ENCODE data around the gene KCNIP4.

The KCNIP4 gene

GRCh38 chr4:21457086-21457840 lies 491.3 kb downstream of the KCNIP4 start:
- DNase-seq (ENCODE audit: low read depth in 2 of 2): no peak

GRCh38 chr4:21454831-21455230 lies 493.7 kb downstream of the KCNIP4 start:
- no peak for DNase-seq (ENCODE audit: low read depth in 2 of 2)

DNA sequence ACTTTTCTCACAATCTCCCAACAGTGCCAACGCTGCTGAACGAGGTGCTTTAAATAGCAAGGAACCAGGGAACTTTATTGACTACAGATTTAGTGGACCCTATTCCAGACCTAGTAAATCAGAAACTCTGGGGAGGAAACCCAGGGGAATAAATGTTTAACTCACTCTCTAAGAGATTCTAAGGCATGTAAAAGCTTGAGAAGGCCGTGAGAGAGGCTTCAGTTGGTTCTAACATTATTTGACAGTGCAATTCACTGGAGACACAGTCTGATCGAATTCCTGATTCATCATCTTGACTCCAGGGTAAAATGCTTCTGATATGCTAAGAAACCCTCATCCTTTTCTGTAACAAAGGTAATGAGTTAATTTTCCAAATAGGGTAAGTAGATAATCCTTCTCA lies 494.4 kb downstream of the KCNIP4 start:
- DNase-seq (ENCODE audit: low read depth in 2 of 2): no peak

- DNase-seq (ENCODE audit: low read depth in 2 of 2): no peak
Observed at GRCh38 chr4:21452931-21453330, 495.6 kb downstream of the KCNIP4 start.

- no peak for DNase-seq (ENCODE audit: low read depth in 2 of 2)
Observed at GRCh38 chr4:21451032-21451431, 497.5 kb downstream of the KCNIP4 start.

DNA sequence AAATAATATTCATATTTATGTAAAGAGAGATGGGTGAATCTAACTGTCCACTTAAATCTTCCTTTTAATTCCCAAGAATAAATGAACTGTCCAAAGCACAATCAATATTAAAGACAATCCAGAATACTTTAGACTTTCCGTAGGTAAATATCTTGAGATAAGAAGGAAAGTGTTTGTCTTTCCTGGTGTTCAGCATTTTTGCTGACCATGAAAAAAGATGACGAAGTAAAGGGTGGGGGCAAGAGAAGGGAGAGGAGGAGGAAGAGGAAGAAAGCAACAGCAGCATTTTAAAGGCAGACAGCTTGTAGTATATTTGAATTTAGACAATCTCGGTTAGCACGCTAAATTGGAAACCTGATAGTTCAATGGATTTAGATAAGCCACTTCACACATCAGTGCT lies 498.2 kb downstream of the KCNIP4 start:
- no peak for DNase-seq (ENCODE audit: low read depth in 2 of 2)

- DNase-seq (ENCODE audit: low read depth in 2 of 2): no peak
Observed at GRCh38 chr4:21447301-21448054, 501.1 kb downstream of the KCNIP4 start.

DNA sequence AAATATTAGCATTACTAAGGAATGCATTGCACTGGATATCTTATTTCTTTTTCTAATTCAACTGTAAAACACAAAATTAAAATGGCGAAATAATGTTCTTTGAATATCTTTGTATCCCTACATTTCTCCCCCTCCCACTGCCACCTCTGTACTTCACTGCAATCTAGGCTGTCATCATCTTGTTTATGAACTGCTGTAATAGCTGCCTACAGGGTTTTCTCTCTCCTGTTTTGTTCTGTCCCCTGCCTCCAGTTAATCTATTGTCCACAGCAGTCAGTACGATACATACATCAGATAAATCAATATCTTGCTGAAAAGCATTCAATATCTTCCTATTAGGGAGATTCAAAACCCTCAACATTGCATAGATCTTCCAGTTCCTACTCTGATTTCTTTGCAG lies 528.4 kb downstream of the KCNIP4 start:
- no peak for DNase-seq (ENCODE audit: low read depth in 2 of 2)

DNA sequence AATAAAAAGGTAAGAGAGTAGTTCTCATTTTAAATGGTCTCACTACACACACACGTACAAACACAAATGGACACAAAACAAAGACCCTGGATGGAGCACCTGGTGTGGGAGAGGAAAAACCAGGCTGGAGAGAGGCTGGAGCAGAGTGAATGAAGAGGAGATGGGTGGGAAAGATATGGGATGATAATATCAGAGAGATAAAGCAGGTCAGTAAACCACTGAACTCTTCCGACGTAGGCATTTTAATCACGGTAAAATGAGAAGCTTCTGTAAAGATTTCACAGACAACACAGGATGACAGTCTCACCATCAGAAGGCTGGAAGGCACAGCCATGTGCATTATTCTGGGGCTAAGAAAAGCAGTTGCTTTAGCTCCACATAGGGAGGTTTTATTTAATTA lies 532.8 kb downstream of the KCNIP4 start:
- no peak for DNase-seq (ENCODE audit: low read depth in 2 of 2)

- DNase-seq (ENCODE audit: low read depth in 2 of 2): no peak
Observed at GRCh38 chr4:21413807-21414370, 534.7 kb downstream of the KCNIP4 start.

DNA sequence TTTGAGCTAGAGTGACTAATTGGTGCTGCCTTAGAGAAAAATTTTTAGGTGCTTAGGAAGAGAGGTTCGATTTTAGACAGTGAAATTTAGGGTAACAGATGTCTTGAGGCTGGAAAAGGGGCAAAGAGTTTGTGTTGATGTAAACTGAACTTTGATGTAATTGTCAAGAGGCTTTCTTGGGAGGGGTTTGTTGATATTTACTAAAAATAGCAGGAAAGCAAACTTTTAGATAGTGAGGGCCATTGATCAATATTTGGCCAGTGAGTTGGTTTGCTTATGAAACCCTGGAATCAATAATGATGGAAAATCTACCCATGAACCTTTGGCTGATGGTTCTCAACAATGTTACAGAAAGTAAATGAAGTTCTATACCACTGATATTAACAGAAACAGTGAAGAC lies 537.5 kb downstream of the KCNIP4 start:
- no peak for DNase-seq (ENCODE audit: low read depth in 2 of 2)

DNA sequence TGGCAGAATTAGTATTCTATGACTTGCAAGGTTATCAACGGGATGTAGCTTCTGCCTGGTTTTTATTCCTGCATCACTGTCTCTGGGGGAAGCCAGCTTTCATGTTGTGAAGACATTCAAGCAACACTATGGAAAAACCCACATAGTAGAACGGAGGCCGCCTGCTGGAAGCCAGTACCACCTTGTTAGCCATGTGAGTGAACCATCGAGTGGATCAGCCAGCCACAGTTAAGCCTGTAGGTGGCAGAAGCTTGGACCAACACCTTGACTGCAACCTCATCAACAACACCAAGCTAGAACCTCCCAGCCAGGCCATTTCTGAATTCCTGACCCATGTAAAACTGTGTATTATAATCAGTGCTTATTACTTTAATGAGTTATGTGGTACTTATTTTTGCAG lies 538.2 kb downstream of the KCNIP4 start:
- no peak for DNase-seq (ENCODE audit: low read depth in 2 of 2)

DNA sequence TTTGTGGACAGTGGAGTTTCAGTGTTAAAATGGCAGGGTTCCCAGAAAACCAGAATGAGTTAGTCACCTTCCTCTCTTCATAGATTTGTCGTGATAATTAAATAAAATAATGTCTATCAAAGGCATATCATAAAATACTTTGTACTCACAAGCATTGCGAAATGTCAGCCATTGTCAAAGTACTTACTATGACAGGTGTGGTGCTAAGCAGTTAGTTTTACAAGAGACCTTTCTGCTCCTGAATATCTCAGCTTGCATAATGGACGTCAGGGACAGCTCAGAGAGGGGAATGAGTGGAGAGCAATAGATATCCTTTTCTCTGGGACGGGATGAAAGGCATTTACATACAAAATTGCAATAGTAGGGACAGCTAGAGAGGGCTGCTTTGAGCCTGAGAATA lies 560.9 kb downstream of the KCNIP4 start:
- no peak for DNase-seq (ENCODE audit: low read depth in 2 of 2)

- no peak for DNase-seq (ENCODE audit: low read depth in 2 of 2)
Observed at GRCh38 chr4:21386166-21386780, 562.3 kb downstream of the KCNIP4 start.

- no peak for DNase-seq (ENCODE audit: low read depth in 2 of 2)
Observed at GRCh38 chr4:21385706-21386105, 562.9 kb downstream of the KCNIP4 start.

DNA sequence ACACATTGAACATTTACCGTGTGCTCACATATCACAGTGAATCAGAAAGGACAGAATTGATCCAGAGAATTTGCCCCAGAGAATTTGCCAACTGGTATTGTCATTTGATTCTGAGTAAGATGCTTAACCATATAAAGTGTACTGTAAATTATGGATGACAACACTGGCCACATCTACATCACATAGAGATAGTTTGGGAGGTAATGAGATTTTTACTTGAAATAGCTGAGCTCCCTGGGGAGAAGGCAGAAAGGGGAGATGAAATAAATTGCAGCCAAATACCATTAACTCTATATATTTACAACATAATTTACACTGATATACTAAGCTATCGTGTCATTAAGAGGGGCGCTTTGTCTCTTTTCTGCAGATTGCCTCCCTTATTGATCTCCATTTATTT lies 564.0 kb downstream of the KCNIP4 start:
- no peak for DNase-seq (ENCODE audit: low read depth in 2 of 2)

- DNase-seq (ENCODE audit: low read depth in 2 of 2): no peak
Observed at GRCh38 chr4:21380861-21381260, 567.7 kb downstream of the KCNIP4 start.

GRCh38 chr4:21377046-21377445 lies 571.5 kb downstream of the KCNIP4 start:
- no peak for DNase-seq (ENCODE audit: low read depth in 2 of 2)

- DNase-seq (ENCODE audit: low read depth in 2 of 2): no peak
Observed at GRCh38 chr4:21376176-21376575, 572.4 kb downstream of the KCNIP4 start.

DNA sequence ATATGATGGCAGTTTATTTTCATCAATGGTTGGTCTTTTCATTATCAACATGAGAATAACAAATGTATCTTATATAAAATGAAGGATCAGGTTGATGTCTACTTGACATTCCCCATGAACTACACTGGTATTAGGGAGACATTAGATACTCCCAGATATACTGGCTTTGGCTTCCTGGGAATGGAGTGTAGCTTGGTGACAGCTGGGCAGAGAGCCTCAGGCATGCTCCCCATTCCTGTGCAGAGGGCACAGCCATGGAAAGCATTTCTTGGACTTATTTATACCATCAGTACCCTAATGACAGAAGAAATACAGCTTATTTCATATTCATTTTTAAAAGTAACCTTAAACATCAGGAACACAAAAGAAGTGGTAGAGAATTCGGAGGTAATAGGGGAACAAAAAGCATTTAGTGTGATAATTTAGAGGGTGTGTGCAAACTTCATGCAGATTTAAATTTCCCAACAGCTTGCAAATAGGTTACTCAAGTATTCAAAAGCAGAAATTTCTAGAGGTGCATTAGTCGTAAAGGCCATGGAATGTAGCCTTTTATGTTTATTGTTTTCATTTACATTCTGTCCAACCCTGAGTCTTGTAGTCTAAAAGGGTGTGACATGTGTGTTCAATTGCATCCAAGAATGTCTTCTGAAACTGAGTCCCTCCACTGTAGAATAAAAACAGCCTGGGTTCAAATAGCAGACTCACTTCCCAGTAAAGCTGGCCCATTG lies 573.8 kb downstream of the KCNIP4 start:
- DNase-seq (ENCODE audit: low read depth in 2 of 2): no peak

DNA sequence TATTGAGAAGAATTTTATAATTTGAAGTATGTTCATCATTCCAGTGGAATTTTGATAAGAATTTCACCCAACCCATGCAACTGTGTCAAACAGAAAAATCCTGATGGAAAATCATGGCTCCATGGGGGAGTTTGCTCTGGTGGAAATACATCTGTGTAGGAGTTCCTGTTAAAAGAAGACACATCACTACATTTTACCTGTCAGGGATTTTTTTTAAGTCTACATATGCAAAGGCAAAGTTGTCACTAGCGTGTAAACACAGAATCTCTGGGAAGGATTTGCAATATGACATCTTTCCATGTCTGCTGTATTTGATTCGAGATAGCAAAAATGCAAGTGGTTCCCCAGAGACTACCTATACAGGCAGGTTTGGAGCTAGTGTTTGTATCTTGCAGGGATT lies 581.0 kb downstream of the KCNIP4 start:
- DNase-seq (ENCODE audit: low read depth in 2 of 2): no peak

DNA sequence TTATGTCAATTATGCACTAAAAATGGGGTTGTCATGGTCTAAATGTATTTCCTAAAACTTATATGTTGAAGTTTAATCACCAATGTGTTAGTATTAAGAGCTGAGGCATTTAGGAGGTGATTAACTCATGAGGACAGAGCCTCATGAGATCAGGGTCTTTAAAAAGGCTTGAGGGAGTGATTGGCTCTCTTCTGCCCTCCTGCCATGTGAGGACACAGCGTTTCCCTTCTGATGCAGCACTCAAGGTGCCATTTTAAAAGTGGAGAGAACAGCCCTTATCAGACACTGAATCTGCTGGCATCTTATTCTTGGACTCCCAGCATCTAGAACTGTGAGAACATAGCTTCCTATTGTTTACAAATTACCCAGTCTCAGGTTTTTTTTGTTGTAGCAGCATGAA lies 581.7 kb downstream of the KCNIP4 start:
- DNase-seq (ENCODE audit: low read depth in 2 of 2): no peak
